HG02884 (cell line): ENCODE results near the gene MYBL2.
"Not testable (repeated sequence)": the region's sequence is repeated elsewhere in the genome, so short reads cannot be mapped to it uniquely, and the experiment has no call there.

Source experiments
- ATAC-seq: cut with Tn5 transposase; IDR thresholded peaks from one replicate; pipeline ENCODE4 v1.9.1; 2021; ENCODE audit warnings: mild to moderate bottlenecking, moderate library complexity; ENCODE audit not compliant: unreplicated experiment

MYBL2 gene

DNA sequence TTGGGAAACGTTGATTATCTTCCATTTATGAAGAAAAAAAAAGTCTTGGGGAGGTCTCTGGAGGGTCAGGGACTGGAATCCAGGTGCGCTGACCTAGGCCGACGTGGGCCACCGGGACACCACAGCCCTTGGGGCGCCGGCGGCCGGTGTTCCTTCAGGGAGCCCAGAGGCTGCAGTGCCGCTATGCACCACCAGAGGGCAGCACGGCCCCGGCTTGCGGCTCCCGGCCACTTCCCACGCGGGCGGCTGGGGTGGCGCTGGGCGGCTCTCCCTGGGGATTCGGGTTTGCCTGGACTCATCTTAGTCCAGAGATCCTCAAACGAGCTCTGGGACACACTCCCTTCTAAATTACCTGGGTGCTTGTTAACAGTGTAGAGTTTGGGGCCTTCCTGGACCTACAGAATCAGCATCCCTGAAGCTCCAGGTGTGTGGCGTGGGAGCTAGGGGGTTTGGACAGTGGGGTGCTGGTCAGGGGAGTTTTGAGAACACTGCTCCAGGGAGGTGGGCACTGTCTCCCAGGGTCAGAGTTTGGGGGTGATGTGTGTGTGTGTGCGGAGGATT, 82.9 kb downstream of the MYBL2 start:
- no peak for ATAC-seq

GRCh38 chr20:43750774-43751166, 83.9 kb downstream of the MYBL2 start:
- no peak for ATAC-seq

DNA sequence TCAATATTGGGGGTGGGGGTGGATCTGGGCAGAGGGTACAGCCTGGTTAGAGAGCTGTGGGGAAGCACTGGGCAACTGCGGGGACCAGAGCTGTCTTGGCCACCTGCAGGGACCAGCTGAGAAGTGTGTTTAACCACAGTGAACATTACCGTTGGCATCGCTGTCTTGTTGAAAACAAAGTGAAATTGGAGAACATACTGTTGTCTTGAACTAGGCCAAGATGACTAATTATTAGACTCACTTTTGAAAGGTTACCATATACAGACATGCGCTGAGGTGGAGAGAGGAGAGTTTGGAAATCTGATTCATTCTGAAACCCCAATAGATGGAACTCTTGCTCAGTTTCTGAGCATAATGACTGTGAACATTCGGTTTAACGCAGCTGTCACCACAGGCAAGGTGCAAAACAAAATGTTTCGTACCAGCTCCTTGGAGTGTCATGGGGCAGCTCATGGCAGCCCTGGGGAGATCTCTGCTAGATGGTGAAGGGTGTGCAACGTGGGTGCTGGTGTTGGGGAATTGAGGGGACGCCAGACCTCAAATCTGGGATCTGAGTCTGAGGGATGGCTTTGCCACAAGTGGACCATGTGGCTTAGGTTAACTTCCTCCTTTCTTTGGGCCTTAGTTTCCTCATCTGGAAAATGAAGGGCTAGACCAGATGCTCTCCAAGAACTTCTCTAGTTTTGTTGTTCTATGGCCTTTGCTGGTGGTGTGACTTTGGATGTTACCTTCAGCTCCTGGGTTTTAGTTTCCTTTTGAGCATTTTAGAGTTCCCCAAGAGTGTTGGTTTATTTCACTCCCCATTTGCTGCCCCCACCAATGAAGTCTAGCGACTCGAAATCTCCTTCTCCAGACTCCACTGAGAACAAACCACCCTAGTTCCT, 84.5 kb downstream of the MYBL2 start:
- peak; percentile 75 for ATAC-seq

GRCh38 chr20:43752051-43752360, 85.1 kb downstream of the MYBL2 start:
- no peak for ATAC-seq

- peak; percentile 59 for ATAC-seq
Measured at GRCh38 chr20:43752561-43753301, 85.8 kb downstream of the MYBL2 start.

DNA sequence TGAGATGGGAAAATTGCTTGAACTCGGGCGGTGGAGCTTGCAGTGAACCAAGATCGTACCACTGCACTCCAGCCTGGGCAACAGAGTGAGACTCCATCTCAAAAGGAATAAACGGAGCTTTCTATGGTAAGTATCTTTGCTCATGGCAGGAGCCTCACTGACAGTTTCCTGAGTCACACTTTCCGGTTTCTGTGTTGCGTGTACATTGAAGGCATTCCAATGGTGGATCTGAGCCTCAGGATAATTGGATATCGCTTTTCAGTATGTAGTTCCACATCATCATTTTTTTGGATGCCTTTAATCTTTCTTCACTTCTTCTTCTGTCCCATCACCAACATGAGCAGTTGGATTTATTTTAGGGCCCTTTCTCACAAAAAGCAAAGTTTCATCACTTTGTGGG, 88.5 kb downstream of the MYBL2 start:
- ATAC-seq = no peak

DNA sequence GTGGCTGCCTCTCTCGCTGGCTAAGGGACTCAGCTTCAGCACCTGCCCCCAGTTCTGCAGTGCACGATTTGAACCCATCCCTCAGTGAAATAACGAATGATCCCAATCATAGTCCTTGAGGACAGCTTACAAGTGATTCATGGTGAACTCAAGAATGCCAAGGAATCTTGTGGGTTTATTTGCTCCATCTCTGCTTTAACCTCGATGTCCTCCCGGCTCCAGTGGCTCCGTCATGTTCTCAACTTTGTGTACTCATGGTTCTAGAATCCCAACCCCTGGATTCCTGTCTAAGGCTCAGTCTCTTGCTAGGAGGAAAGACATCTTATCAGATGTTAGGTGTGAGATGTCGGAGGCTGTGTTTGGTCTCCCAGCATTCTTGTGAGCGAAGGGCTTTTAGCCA, 88.9 kb downstream of the MYBL2 start:
- no peak for ATAC-seq

DNA sequence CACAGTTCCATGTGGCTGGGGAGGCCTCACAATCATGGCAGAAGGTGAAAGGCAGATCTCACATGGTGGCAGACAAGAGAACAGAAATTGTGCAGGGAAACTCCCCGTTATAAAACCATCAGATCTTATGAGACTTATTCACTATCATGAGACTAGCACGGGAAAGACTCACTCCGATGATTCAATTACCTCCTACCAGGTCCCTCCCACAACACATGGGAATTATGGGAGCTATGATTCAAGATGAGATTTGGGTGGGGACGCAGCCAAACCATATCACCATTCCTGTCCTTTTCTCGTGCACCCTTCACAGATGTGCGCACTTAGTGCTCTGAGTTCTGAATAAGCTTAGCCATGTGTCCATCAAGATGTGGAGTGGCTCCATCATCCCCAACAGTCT, 91.0 kb downstream of the MYBL2 start:
- not testable (repeated sequence) for ATAC-seq

DNA sequence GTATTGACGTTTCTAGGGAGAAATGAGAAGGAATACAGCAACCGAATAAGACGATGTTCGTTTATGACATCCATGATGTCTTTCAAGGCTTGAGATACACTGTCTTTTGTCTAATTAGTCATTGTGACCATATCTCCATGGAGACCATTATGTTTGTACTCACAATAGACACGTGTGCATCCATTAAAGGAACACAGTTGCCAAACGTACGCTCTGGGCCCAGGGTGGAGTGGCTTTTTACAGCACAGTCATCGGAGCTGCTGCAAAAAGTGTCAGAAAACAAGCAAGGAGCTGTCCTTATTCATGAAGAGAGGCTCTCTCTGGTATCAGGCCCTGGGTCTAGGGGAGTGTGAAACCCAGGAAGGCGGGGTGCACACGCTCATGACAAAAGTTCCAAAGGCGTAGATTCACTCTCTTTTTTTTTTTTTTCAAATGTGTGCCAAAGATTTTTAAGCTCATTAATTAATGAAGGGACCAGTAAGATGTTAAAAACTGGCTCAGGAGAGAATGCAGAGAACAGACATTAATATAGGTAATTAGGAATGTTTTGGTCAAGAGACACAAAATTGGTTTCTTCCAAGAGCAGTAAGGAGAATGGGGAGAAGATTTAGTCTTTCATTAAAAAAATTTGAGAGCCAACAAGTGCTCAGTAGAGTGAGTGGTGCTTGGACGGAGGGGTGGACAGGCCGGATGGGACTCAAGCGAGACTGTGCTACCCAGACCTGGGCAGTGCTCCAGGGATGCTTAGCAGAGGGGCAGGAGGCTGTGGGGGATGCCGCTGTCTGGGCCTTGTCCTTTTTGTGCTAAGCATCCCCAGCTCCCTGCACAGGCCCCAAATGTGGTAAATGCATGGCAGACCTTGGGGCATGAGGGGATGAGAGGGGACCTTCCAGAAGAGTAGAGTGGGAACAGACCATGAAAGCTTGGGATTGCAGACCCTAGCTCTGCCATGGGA, 94.7 kb downstream of the MYBL2 start:
- no peak for ATAC-seq

DNA sequence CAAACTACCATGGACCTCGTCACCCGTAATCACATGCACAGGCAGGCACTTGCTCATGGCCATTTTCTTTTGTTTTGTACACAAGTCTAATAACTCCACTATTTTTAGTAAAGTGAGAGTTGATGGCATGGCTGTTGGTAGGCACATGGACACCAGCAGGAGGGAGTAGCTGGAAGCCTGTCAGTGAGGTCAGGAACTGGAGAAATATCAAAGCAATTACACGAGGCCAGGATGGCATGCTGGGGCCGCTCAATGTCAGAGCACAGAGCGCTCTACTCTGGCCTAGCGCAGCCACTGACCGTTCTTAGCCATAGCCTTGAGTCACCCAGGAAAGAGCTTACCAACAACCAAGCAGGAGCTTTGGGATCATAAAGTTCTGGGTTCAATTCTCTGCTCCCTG, 96.0 kb downstream of the MYBL2 start:
- no peak for ATAC-seq

- no peak for ATAC-seq
Measured at GRCh38 chr20:43765916-43766315, 99.0 kb downstream of the MYBL2 start.
